ENCODE measurements around the gene APOA4. TPM values are rescaled to one million over a fixed set of nuclear protein-coding genes. Genes with fewer than 3 reads are reported as not detected.

Gene APOA4
- total and polyA plus RNA-seq, 9 of the 15 experiments (the other 6 are each of a cell fraction or from before 2014, with no cell fraction given): 0.07 TPM; not detected in 8

DNA sequence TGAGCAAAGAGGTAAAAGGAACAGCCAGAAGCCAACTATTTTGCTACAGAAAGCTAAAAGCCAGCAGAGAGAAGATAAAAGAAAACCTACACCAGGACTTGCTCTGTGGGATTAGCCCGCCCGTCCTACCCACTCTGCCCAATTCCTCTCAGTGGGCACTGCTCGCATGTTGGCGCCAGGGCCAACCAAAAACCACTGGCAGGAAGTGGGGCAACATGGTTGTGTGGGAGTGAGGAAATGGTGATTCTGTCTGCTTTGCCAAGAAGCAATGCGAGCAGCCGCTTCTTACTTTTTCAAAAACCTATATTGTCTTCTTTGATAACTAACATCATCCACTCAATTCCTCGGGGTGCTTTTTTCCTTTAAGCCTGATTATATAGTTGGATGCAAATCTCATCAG, 28.5 kb upstream of the APOA4 start:
- WGBS (ENCODE audit: insufficient coverage, low coverage, missing lambda C conversion rate): 93% methylated on average over 7 of the region's 7 CpGs
- H3K4me1 ChIP-seq (replicated peaks in 1 of 2; ENCODE audit: control insufficient read depth in 2 of 2, insufficient read depth in 2 of 2, low read length in 2 of 2): peaks cover 0 to 14% of the 10 kb centered on the region in 2 experiments; a peak in 3 of 5 replicates
- intact Hi-C loops (cut with micrococcal nuclease) (no loop called here), in situ Hi-C loops (cut with MboI) (no loop called here)
- H3K4me3 ChIP-seq: no peak overlapping the region
- TF ChIP-seq SAFB2 (IDR thresholded peaks at IDR 0.05; ENCODE audit: borderline replicate concordance, low read depth, low read length, severe bottlenecking) (no peak), ZNF282 (CRISPR knock-in tag; IDR thresholded peaks at IDR 0.05) (no peak), ZZZ3 (IDR thresholded peaks at IDR 0.05) (no peak), POLR2H (tag; IDR thresholded peaks at IDR 0.05; ENCODE audit: low read depth) (no peak), HCFC1 (IDR thresholded peaks at IDR 0.05; ENCODE audit: low read depth, low read length) (no peak), FOXA3 (CRISPR knock-in tag; conservative IDR thresholded peaks at IDR 0.05 in 1 of 2, IDR thresholded peaks at IDR 0.05 in 1 of 2) (no peak)
- TF ChIP-seq, protein P1, sequence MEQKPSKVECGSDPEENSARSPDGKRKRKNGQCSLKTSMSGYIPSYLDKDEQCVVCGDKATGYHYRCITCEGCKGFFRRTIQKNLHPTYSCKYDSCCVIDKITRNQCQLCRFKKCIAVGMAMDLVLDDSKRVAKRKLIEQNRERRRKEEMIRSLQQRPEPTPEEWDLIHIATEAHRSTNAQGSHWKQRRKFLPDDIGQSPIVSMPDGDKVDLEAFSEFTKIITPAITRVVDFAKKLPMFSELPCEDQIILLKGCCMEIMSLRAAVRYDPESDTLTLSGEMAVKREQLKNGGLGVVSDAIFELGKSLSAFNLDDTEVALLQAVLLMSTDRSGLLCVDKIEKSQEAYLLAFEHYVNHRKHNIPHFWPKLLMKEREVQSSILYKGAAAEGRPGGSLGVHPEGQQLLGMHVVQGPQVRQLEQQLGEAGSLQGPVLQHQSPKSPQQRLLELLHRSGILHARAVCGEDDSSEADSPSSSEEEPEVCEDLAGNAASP (IDR thresholded peaks at IDR 0.05): no peak
- ATAC-seq (no peak), FAIRE-seq (no peak), DNase-seq (ENCODE audit: extremely low read depth in 1 of 4, low spot score in 3 of 4) (no peak)
- H3K9me3 ChIP-seq (replicated peaks; ENCODE audit: control insufficient read depth, insufficient read depth, low read depth, low read length): no peaks in the 10 kb centered on the region
- no TSS peak for BruUV-seq (replicated peaks)
- no peak overlapping the region for H3K9ac ChIP-seq (ENCODE audit: insufficient read depth in 1 of 2, low read depth in 2 of 2, low read length in 2 of 2)
- no peaks in the 10 kb centered on the region for H3K27me3 ChIP-seq (ENCODE audit: control insufficient read depth in 2 of 2, insufficient read depth in 2 of 2, low read length in 2 of 2)
- H2AFZ ChIP-seq (ENCODE audit: low read depth, low read length): no peak overlapping the region
- H4K20me1 ChIP-seq (replicated peaks; ENCODE audit: control insufficient read depth, insufficient read depth, low read length): no peaks in the 10 kb centered on the region
- POLR2A ChIA-PET: interaction anchor here (0.7 to 1.3 kb wide), 4 partner anchors 9 to 247 kb away, joined by 3 to 4 read pairs (median 3); partner anchors contain the start of gene SIK3
- peaks cover 42% of the 10 kb centered on the region; the same call in 2 of the 3 replicates for H3K36me3 ChIP-seq (ENCODE audit: control insufficient read depth, insufficient read depth, low read length)
- no peaks in the 10 kb centered on the region for H3K9me1 ChIP-seq (ENCODE audit: control insufficient read depth, insufficient read depth, low read length)
- H3K79me2 ChIP-seq (ENCODE audit: control insufficient read depth, insufficient read depth, low read length): no peaks in the 10 kb centered on the region
- H3K4me2 ChIP-seq (ENCODE audit: insufficient read depth, low read length): no peak overlapping the region
- CTCF ChIA-PET (ENCODE audit: low intra/inter-chr PET ratio): no interaction called here
- H3K27ac ChIP-seq (ENCODE audit: extremely low read depth, low read depth, low read length): no peak overlapping the region
